HT-29 (cell line): ENCODE data around the gene ZNF423. TPM values are rescaled to one million over a fixed set of nuclear protein-coding genes. Genes with fewer than 3 reads are reported as not detected.

Experiments used
- DNase-seq: peaks from one replicate; pipeline ENCODE4 v3.0.0-alpha.2; 2015; ENCODE audit warnings: low spot score
- total RNA-seq: library from RNA; depleted of rRNA; stranded (reverse); fragments of >200 nt; shearing (Covaris generic); gene quantifications from 2 replicates; pipeline ENCODE4 v1.2.3, GENCODE V29; 2014

Gene ZNF423
- total RNA-seq, 1 experiment from 2014 or later, result not detected

GRCh38 chr16:49665482-49666230 is 190.3 kb downstream of the ZNF423 start:
- no peak for DNase-seq

GRCh38 chr16:49664221-49665215 is 191.4 kb downstream of the ZNF423 start:
- DNase-seq, result no peak

- DNase-seq, result no peak
These were observed 192.5 kb downstream of the ZNF423 start for GRCh38 chr16:49663081-49664065.

- no peak for DNase-seq
These were observed 193.3 kb downstream of the ZNF423 start for GRCh38 chr16:49662569-49662968.

- no peak for DNase-seq
These were observed 194.3 kb downstream of the ZNF423 start for GRCh38 chr16:49661465-49662187.

- no peak for DNase-seq
These were observed 195.3 kb downstream of the ZNF423 start for GRCh38 chr16:49660626-49661025.

- DNase-seq, result no peak
These were observed 196.6 kb downstream of the ZNF423 start for GRCh38 chr16:49659356-49659755.

- no peak for DNase-seq
These were observed 197.4 kb downstream of the ZNF423 start for GRCh38 chr16:49658531-49658930.

GRCh38 chr16:49657736-49658465 is 198.0 kb downstream of the ZNF423 start:
- no peak for DNase-seq

- DNase-seq, result no peak
These were observed 201.5 kb downstream of the ZNF423 start for GRCh38 chr16:49654425-49654824.

- DNase-seq, result no peak
These were observed 202.3 kb downstream of the ZNF423 start for GRCh38 chr16:49653577-49653976.

GRCh38 chr16:49653173-49653570 is 202.7 kb downstream of the ZNF423 start:
- no peak for DNase-seq

- no peak for DNase-seq
These were observed 203.3 kb downstream of the ZNF423 start for GRCh38 chr16:49652456-49653172.

- no peak for DNase-seq
These were observed 203.9 kb downstream of the ZNF423 start for GRCh38 chr16:49651996-49652395.

GRCh38 chr16:49651226-49651625 is 204.7 kb downstream of the ZNF423 start:
- DNase-seq, result no peak

GRCh38 chr16:49650603-49651002 is 205.3 kb downstream of the ZNF423 start:
- DNase-seq, result no peak

GRCh38 chr16:49649013-49649765 is 206.7 kb downstream of the ZNF423 start:
- DNase-seq, result no peak

GRCh38 chr16:49647673-49648072 is 208.2 kb downstream of the ZNF423 start:
- DNase-seq, result no peak
